Small intestine (tissue), 7 donors: ENCODE measurements around the gene MFN2. TPM values are rescaled to one million over a fixed set of nuclear protein-coding genes. Genes with fewer than 3 reads are reported as not detected.

Experiments
- DNase-seq, 2 donors: peaks; one replicate each; pipeline versions ENCODE4 v3.0.0 to v3.0.0-alpha.2; 2013
- FAIRE-seq: peaks from 2 replicates; lab custom pipeline; 2012; peaks lifted over from hg19 to GRCh38; lab: Jason Lieb, UNC
- H3K27ac ChIP-seq, 3 donors: one replicate each; pipeline ENCODE4 v1.5.1; 2013; ENCODE audit warnings: low read length in 2 of 3, mild to moderate bottlenecking in 2 of 3, control low read depth in 1 of 3, inconsistent platforms in 1 of 3, low read depth in 1 of 3, moderate library complexity in 1 of 3
- H3K27me3 ChIP-seq, 3 donors: one replicate each; pipeline ENCODE4 v1.6.1; 2013; ENCODE audit warnings: low read length in 3 of 3, inconsistent platforms in 1 of 3; ENCODE audit not compliant: control insufficient read depth in 3 of 3, insufficient read depth in 3 of 3
- H3K36me3 ChIP-seq, 3 donors: one replicate each; pipeline ENCODE4 v1.6.1; 2013; ENCODE audit warnings: low read length in 3 of 3, inconsistent platforms in 1 of 3, low read depth in 1 of 3, mild to moderate bottlenecking in 1 of 3, moderate library complexity in 1 of 3; ENCODE audit not compliant: control insufficient read depth in 3 of 3, insufficient read depth in 2 of 3
- H3K4me1 ChIP-seq, 3 donors: one replicate each; pipeline ENCODE4 v1.6.1; 2013; ENCODE audit warnings: low read length in 2 of 3, inconsistent platforms in 1 of 3, low read depth in 1 of 3, mild to moderate bottlenecking in 1 of 3, moderate library complexity in 1 of 3; ENCODE audit not compliant: control insufficient read depth in 3 of 3, insufficient read depth in 2 of 3
- H3K4me3 ChIP-seq, 3 donors: one replicate each; pipeline ENCODE4 v1.5.1; 2013; ENCODE audit warnings: low read length in 3 of 3, control low read depth in 1 of 3, inconsistent platforms in 1 of 3, low read depth in 1 of 3, mild to moderate bottlenecking in 1 of 3, moderate library complexity in 1 of 3
- H3K9me3 ChIP-seq, 2 donors: one replicate each; pipeline ENCODE4 v1.6.1; 2013; ENCODE audit warnings: low read depth in 1 of 2, low read length in 1 of 2; ENCODE audit not compliant: control insufficient read depth in 2 of 2, insufficient read depth in 1 of 2
- WGBS, 3 donors: extraction: QIAGEN DNeasy Blood & Tissue Kit; methylation state at CpG; one replicate each; pipeline ENCODE4 v1.1.7; 2013; 5-methylcytosine and 5-hydroxymethylcytosine counted together
- polyA plus RNA-seq, 4 donors: library from polyadenylated mRNA; stranded (reverse) in 3 of 4; unstranded in 1 of 4; fragments of 200-250 nt in 3 of 4; fragments of 120-200 nt in 1 of 4; gene quantifications; one replicate each; pipeline versions ENCODE4 v1.2.1 to v1.2.3, GENCODE V29; 2013
- donor health status: healthy with polysubstance abuse.
- donor health status: control.
- donor health status: control.
- donor health status: Bipolar disorder and iron deficiency.
- donor health status: healthy.

Gene MFN2
- polyA plus RNA-seq, 4 donors: 60.3 to 87.0 (median 78.9) TPM

DNA sequence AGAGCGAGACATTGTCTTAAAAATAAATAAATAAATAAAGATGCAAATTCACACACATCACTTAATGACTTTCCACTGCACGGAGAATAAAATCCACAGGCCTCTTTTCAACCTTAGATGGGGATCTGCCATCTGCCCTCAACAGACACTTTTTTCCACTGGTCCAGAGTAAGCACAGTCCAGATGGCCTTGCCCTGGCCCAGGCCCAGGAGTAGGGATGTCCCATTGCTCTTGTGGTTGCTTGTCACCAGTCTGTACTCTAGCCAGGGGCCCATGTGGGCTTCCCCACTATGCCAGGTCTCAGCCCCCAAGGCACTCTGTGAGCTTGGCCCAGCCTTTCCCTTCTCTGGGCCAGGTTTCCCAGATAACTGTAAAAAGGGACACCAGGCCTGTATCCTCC lies 28.3 kb upstream of the MFN2 start:
- H3K27me3 ChIP-seq: no peaks in the 10 kb centered on the region
- peaks cover 0 to 72% (median 3%) of the 10 kb centered on the region in 3 donors for H3K36me3 ChIP-seq
- FAIRE-seq: no peak
- no peak for DNase-seq
- 88 to 93% (median 92%) methylated on average over 2 of the region's 2 CpGs for WGBS, 3 donors
- H3K27ac ChIP-seq: no peak overlapping the region
- H3K9me3 ChIP-seq: peaks cover 0 to 6% of the 10 kb centered on the region in 2 donors
- H3K4me3 ChIP-seq: no peak overlapping the region
- H3K4me1 ChIP-seq: no peaks in the 10 kb centered on the region

DNA sequence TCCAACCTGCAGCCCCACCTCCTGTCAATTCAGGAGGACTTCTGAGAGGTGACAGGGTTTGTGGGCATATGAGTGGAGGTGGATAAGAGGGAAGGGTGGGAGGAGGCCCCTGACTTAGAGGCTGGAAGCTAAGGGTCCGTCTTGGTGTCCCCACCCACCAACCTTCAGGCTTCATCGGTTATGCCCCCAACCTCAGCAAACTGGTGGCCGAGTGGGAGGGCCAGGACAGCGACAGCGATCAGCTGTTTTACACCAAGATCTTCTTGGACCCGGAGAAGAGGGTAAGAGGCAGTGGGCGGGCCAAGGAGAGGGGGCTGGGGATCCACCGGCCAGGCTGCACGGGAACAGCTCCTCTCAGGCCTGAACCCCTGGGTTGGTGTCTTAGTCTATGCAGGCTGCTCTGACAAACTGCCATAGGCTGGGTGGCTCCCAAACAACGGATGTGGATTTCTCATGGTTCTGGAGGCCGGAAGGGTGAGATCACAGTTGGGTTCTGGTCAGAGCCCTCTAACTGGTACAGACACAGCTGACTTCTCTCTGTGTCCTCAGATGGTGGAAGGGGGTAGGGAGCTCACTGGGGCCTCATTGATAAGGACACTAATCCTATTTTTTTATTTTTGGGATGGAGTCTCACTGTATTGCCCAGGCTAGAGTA lies 27.7 kb upstream of the MFN2 start:
- DNase-seq (no peak), FAIRE-seq (no peak)
- Histone ChIP-seq H3K36me3 (peaks cover 0 to 78% (median 3%) of the 10 kb centered on the region in 3 donors), H3K9me3 (peaks cover 0 to 6% of the 10 kb centered on the region in 2 donors), H3K4me3 (no peak overlapping the region), H3K27ac (no peak overlapping the region), H3K27me3 (no peaks in the 10 kb centered on the region), H3K4me1 (no peaks in the 10 kb centered on the region)
- 83 to 91% (median 89%) methylated on average over 10 to 11 of the region's 11 CpGs for WGBS, 3 donors

DNA sequence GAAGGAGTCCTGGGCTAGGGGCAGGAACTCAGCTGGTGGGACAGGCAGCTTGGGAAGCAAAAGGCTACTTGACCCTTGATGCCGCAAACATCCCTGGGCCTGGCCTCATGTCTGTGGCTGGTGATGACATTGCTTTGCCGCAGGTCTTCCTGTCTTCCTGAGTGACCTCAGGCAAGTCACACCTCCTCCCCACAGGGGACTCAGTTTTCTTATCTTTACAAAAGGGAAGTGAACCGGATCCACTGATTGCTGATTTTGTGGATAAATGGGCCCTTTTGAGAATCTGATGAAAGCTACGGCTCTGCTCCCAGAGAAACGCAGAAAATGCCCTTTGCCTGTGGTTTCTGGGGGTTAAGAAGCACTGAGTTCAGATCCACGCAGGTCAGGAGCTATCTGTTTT lies 25.0 kb upstream of the MFN2 start:
- 84 to 93% (median 92%) methylated on average over 6 of the region's 6 CpGs for WGBS, 3 donors
- H3K27me3 ChIP-seq: no peaks in the 10 kb centered on the region
- DNase-seq (no peak), FAIRE-seq (no peak)
- peaks cover 0 to 73% (median 6%) of the 10 kb centered on the region in 3 donors for H3K36me3 ChIP-seq
- no peaks in the 10 kb centered on the region for H3K4me1 ChIP-seq
- H3K9me3 ChIP-seq: no peaks in the 10 kb centered on the region
- H3K27ac ChIP-seq: no peak overlapping the region
- no peak overlapping the region for H3K4me3 ChIP-seq

DNA sequence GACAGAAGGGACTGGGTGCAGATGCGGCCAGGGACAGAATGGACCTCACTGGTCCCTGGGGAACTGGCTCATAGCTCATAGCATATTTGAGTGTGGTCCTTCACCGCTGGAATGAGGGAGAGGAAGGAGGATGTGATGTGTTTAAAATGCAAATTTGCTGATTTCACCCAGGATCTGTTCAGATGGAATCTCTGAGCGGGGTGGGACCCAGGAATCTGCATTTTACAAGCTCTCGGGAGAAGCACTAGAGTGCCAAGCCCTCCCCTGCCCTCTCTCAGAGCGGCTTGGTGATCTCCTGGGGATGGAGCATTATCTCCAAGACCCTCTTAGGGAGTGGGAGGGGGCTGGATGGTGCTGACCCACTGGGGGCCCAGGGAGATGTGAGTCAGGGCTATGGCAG lies 22.8 kb upstream of the MFN2 start:
- 85 to 92% (median 91%) methylated on average over 5 of the region's 5 CpGs for WGBS, 3 donors
- peaks cover 0 to 71% (median 6%) of the 10 kb centered on the region in 3 donors for H3K36me3 ChIP-seq

DNA sequence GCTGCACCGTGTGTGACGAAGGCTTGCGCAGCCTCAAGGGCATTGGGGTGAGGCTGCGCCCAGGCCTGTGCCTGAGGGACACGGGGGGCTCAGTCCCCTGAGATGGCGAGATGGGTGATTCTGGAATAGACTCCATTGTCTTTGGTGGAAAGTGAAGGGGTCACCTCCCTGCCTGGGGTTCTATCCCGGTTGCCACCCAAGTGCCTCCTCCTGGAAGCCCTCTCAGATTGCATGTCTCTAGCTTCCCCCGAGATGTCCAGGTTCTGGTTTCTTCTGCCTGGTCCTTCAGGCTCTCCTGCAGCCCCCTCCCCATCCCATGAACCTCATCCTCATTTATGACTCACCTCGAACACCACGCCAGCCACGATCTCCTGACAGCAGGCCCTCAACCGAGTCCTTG lies 22.3 kb upstream of the MFN2 start:
- FAIRE-seq (no peak), DNase-seq (no peak)
- Histone ChIP-seq H3K27me3 (no peaks in the 10 kb centered on the region), H3K27ac (no peak overlapping the region), H3K4me3 (no peak overlapping the region), H3K36me3 (peaks cover 0 to 70% (median 6%) of the 10 kb centered on the region in 3 donors), H3K9me3 (no peaks in the 10 kb centered on the region), H3K4me1 (peaks cover 0 to 6% (median 0%) of the 10 kb centered on the region in 3 donors)
- WGBS, 3 donors: 91 to 96% (median 93%) methylated on average over 12 of the region's 12 CpGs

More for the DNA sequence above, 22.8 kb upstream of the MFN2 start:
- Histone ChIP-seq H3K27ac (no peak overlapping the region), H3K4me3 (no peak overlapping the region), H3K9me3 (no peaks in the 10 kb centered on the region), H3K27me3 (no peaks in the 10 kb centered on the region), H3K4me1 (peaks cover 0 to 6% (median 0%) of the 10 kb centered on the region in 3 donors)
- DNase-seq (no peak), FAIRE-seq (no peak)

DNA sequence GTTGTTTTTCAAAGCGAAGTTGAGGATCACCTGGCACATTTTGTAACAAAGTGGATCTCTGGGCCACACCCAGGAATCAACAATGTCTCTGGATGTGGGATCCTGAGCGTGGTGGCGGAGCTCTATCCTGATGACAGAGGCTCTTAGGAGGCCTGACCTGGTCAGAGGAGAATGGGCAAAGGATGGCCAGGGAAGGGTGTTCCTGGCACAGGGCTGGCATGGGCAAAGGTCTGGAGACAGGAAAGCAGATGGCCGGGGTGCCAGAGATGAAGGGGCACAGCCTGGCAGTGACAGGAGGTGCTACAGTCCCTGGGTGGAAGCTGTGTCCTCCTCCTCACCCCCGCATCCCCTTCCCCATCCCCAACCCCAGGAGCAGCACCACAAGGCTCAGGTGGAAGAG lies 20.0 kb upstream of the MFN2 start:
- Histone ChIP-seq H3K9me3 (no peaks in the 10 kb centered on the region), H3K27ac (no peak overlapping the region), H3K36me3 (peaks cover 8 to 76% (median 16%) of the 10 kb centered on the region in 3 donors), H3K4me1 (peaks cover 0 to 6% (median 0%) of the 10 kb centered on the region in 3 donors), H3K4me3 (no peak overlapping the region), H3K27me3 (no peaks in the 10 kb centered on the region)
- DNase-seq (no peak), FAIRE-seq (no peak)
- 62 to 91% (median 71%) methylated on average over 5 of the region's 5 CpGs for WGBS, 3 donors

DNA sequence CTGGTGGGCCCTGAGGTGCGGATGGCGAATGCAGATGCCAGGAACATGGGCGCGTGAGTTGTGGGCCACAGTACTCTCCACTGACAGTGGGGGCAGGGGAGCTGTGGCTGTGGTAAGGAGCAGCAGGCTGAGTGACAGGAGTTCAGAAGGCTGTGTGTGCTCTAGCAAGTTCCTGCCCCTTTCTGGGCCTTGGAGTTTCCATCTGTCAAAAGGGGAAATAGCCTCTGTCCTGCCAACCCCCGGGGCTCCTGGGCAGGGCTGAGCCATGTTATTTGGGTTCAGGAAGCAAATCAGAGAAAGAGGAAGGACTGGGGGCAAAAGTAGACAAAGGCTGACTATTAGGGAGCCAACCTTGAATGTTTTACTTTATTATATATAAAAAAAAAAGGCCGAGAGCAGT lies 19.5 kb upstream of the MFN2 start:
- peaks cover 8 to 78% (median 16%) of the 10 kb centered on the region in 3 donors for H3K36me3 ChIP-seq
- no peak overlapping the region for H3K4me3 ChIP-seq
- H3K27me3 ChIP-seq: no peaks in the 10 kb centered on the region
- DNase-seq (no peak), FAIRE-seq (no peak)
- no peaks in the 10 kb centered on the region for H3K9me3 ChIP-seq
- H3K27ac ChIP-seq: peak overlapping the region in 2 of 3 donors; percentile 38 to 51
- H3K4me1 ChIP-seq: peaks cover 0 to 6% (median 0%) of the 10 kb centered on the region in 3 donors
- 66 to 74% (median 73%) methylated on average over 6 of the region's 6 CpGs for whole genome bisulfite sequencing, 3 donors

DNA sequence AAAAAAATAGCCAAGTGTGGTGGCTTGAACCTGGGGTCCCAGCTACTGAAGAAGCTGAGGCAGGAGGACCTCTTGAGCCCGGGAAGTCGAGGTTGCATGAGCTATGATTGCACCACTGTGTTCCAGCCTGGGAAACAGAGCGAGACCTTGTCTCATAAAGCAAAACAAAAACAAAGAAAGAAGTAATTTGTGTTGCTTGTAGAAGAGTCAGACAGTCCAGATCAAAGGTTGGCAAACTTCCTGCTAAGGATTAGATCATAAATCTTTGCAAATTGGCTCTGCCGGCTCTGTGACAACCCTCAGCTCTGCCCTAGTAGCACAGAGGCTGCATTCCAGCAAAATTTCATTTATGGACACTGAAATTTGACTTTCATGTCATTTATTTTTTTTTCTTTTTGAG lies 19.0 kb upstream of the MFN2 start:
- Histone ChIP-seq H3K4me1 (peaks cover 0 to 6% (median 0%) of the 10 kb centered on the region in 3 donors), H3K27me3 (no peaks in the 10 kb centered on the region), H3K9me3 (no peaks in the 10 kb centered on the region), H3K27ac (peak overlapping the region in 2 of 3 donors; percentile 32 to 51), H3K4me3 (no peak overlapping the region), H3K36me3 (peaks cover 8 to 82% (median 16%) of the 10 kb centered on the region in 3 donors)
- 15 to 41% (median 31%) methylated on average over 4 of the region's 4 CpGs for WGBS, 3 donors
- FAIRE-seq: no peak
- DNase-seq: peak; percentile 82 to 88
